Chondrocyte (in vitro differentiated cells): ENCODE data around the gene ARHGEF40. TPM values are rescaled to one million over a fixed set of nuclear protein-coding genes. Genes with fewer than 3 reads are reported as not detected.
A peak's percentile ranks its signal among the peaks of the same experiment; 100 is the strongest.

Source experiments
- DNase-seq: peaks from one replicate; pipeline ENCODE4 v3.0.0; 2021; ENCODE audit warnings: mixed read lengths, low spot score
- H3K27ac Mint-ChIP-seq: one replicate; pipeline ENCODE4 v1.8.0; 2021; ENCODE audit warnings: mild to moderate bottlenecking, moderate library complexity, mixed read lengths; ENCODE audit not compliant: unreplicated experiment
- H3K27me3 Mint-ChIP-seq: 2 replicates; pipeline ENCODE4 v1.8.0; 2021; ENCODE audit warnings: low read depth, mixed read lengths
- H3K36me3 Mint-ChIP-seq: 2 replicates; pipeline ENCODE4 v1.8.0; 2021; ENCODE audit warnings: low read depth, mixed read lengths
- H3K4me1 Mint-ChIP-seq: 2 replicates; pipeline ENCODE4 v1.8.0; 2021; ENCODE audit warnings: low read depth, mild to moderate bottlenecking, mixed read lengths
- H3K4me3 Mint-ChIP-seq: one replicate; pipeline ENCODE4 v1.8.0; 2021; ENCODE audit warnings: mild to moderate bottlenecking, moderate library complexity, mixed read lengths; ENCODE audit not compliant: unreplicated experiment
- H3K9me3 Mint-ChIP-seq: 2 replicates; pipeline ENCODE4 v1.8.0; 2021; ENCODE audit warnings: low read depth, mixed read lengths
- long read RNA-seq: library from polyadenylated mRNA; stranded (forward); transcript quantifications from one replicate; pipeline ENCODE4 v2.0.0, GENCODE V29; 2021
- total RNA-seq: library from RNA; stranded (reverse); gene quantifications from 3 replicates; pipeline ENCODE4 v1.2.1, GENCODE V29; 2021
- TF ChIP-seq, protein P1 (sequence below): fragments of 200-600 bp; sonication (generic); IDR thresholded peaks from 2 replicates; pipeline ENCODE4 v1.5.0; 2021; ENCODE audit warnings: antibody characterized with exemption, mild to moderate bottlenecking, moderate library complexity

The ARHGEF40 gene
- 86.1 to 144 TPM (median 90.4 TPM) in 3 replicates for total RNA-seq
- long read RNA-seq, full-length matches to known transcripts, result 121 of 233 reads
- long read RNA-seq, partial matches to known transcripts, result 57 of 233 reads
- long read RNA-seq, other reads (novel, unspliced or antisense), result 55 of 233 reads

DNA sequence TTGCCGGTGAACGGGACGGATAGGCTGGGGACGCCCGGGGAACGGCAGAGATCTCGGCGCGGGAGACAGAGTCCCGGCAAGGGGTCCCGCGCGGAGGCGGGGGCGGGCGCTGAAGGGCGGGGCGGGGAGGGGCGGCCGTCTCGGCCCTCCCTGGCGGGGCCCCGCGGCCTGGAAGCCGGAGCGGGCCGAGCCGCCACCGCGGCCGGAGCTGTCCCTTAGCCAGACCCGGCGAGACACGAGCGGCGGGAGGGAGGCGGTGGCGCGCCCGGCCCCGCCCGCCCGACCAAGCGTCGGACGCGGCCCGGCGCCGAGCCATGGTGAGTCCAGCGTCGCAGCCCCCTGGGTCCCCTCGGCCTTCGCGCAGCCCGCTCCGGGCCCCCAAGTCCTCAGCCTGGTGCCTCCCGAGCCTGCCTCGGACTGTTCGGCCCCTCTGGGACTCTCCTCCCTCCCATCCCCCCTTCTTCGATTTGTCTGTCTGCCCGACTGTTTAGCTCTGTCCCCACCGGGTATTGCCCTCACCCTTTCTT, at the start of gene ARHGEF40:
TSS of gene ARHGEF40 (plus strand) at position 222 of the 527 bp plus-strand sequence. CDS start at position 315, 93 bp downstream.
- peaks cover 43% of the 10 kb centered on the region for H3K4me1 Mint-ChIP-seq
- no peaks in the 10 kb centered on the region for H3K27me3 Mint-ChIP-seq
- H3K36me3 Mint-ChIP-seq, result peaks cover 12% of the 10 kb centered on the region
- H3K4me3 Mint-ChIP-seq, result peak within 1 kb of the TSS; percentile 90
- TF ChIP-seq, protein P1, sequence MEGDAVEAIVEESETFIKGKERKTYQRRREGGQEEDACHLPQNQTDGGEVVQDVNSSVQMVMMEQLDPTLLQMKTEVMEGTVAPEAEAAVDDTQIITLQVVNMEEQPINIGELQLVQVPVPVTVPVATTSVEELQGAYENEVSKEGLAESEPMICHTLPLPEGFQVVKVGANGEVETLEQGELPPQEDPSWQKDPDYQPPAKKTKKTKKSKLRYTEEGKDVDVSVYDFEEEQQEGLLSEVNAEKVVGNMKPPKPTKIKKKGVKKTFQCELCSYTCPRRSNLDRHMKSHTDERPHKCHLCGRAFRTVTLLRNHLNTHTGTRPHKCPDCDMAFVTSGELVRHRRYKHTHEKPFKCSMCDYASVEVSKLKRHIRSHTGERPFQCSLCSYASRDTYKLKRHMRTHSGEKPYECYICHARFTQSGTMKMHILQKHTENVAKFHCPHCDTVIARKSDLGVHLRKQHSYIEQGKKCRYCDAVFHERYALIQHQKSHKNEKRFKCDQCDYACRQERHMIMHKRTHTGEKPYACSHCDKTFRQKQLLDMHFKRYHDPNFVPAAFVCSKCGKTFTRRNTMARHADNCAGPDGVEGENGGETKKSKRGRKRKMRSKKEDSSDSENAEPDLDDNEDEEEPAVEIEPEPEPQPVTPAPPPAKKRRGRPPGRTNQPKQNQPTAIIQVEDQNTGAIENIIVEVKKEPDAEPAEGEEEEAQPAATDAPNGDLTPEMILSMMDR, result no peak
- no peak for DNase-seq
- H3K9me3 Mint-ChIP-seq, result no peaks in the 10 kb centered on the region
- H3K27ac Mint-ChIP-seq, result peak within 1 kb of the TSS; percentile 98

DNA sequence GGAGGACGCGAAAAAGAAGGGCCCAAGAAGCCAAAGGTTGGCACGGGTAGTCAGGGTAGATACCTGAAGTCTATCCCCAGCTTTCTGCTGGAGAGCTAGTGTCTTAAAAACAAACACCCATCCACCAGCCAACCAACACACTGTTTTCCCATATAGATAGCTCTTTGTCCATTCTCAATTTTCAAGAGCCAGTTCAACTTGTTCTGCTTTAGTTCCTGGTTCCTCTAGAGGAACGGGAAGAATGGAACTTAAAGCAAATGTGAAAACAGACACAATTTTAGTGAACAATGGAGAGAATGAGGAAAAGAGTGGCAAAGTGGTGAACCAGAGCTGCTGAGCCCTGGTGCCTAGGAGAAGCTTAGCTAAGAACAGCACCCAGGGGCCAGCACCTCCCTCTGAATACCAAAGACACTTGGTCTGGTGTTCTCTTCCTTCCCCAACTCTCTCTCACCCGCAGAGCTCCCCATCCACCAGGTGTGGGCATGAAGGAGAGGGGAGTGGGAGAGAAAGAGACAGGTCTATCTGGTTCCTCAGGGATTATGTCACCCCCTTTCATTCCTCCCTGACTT, 49.0 kb upstream of the ARHGEF40 start:
- Mint-ChIP-seq H3K27me3 (peaks cover 10% of the 10 kb centered on the region), H3K4me1 (peaks cover 7% of the 10 kb centered on the region), H3K4me3 (no peak overlapping the region), H3K36me3 (no peaks in the 10 kb centered on the region), H3K27ac (no peak overlapping the region), H3K9me3 (no peaks in the 10 kb centered on the region)
- TF ChIP-seq, protein P1, result no peak
- no peak for DNase-seq

DNA sequence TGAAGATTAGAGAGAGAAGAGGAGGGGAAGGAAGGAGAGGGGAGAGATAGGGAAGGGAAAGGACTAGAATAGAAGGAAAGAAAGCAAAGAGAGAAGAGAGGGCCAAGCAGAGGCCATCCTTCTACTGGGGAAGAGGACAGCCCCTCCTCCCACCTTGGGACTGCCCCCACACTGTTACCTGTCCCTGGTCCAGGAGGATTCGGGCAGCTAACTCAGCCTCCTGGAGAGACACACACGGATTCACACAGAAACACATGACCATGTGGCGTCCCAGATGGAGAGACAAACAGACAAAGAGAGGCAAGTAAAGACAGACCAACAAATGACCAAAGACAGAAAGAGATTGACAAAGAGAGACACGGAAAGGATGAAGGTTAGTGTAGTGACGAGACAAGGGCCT, 47.4 kb upstream of the ARHGEF40 start:
- peaks cover 10% of the 10 kb centered on the region for H3K4me1 Mint-ChIP-seq
- no peaks in the 10 kb centered on the region for H3K36me3 Mint-ChIP-seq
- no peak overlapping the region for H3K27ac Mint-ChIP-seq
- TF ChIP-seq, protein P1, result no peak
- DNase-seq, result no peak
- peaks cover 10% of the 10 kb centered on the region for H3K27me3 Mint-ChIP-seq
- H3K9me3 Mint-ChIP-seq, result no peaks in the 10 kb centered on the region
- H3K4me3 Mint-ChIP-seq, result no peak overlapping the region

DNA sequence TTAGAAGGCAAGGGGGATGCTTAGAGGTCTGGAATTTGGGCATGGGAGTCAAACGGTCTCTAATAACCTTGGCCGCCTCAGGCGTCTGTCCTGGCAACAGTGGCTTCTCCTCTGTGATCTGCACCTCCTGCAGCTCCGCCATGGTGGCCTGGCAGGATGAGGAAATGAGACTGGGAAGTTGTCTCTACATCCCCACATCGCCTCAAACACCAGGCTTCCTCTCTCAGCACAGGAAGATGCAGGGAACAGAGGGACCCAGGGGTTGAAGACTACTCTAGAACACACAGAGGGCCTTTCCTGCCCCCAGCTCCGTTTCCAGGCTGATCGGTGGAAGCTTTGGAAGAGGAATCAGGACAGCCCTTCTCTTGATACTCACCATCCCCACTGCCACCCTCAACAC, 46.9 kb upstream of the ARHGEF40 start:
- H3K27me3 Mint-ChIP-seq, result peaks cover 10% of the 10 kb centered on the region
- DNase-seq, result no peak
- no peaks in the 10 kb centered on the region for H3K36me3 Mint-ChIP-seq
- H3K4me3 Mint-ChIP-seq, result no peak overlapping the region
- peaks cover 10% of the 10 kb centered on the region for H3K4me1 Mint-ChIP-seq
- H3K9me3 Mint-ChIP-seq, result no peaks in the 10 kb centered on the region
- TF ChIP-seq, protein P1, result no peak
- no peak overlapping the region for H3K27ac Mint-ChIP-seq

DNA sequence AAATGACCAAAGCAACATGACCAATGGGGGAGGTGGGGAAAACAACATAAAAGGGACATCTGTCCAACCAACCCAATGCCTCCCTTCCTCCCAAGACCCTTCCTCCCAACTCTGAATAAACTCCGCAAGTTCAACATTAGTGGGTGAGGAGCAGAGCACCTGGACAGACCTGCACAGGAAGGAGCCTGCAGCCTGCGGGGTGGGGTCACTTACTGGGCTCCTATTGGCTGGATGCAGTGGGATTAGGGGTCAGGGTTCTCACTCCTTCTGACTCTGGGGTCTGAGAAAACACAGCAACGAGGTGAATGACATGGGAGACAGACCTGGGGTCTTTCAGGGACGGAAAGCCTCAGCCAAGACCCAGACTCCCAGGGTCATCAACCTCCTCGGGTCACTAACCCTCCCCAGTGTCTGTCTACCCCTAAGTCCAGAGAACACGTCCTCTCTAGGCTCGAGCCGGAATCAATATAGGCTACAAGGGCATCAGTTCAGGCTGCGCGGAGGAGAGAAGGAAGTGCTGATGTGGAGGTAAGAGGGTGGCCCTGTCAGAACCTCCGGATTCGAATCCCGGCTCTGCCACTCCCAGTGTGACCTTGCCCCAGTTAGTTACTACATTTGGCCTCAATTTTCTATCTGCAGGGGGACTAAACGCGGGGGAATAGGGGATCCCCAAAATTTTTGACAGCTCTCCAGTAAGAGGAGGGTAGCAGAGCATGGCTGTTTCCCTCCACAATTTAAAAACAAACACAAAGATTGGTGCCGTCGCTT, 46.1 kb upstream of the ARHGEF40 start:
- Mint-ChIP-seq H3K4me1 (peaks cover 10% of the 10 kb centered on the region), H3K27me3 (peaks cover 10% of the 10 kb centered on the region), H3K9me3 (no peaks in the 10 kb centered on the region), H3K27ac (no peak overlapping the region), H3K36me3 (no peaks in the 10 kb centered on the region), H3K4me3 (peak overlapping the region; percentile 66)
- TF ChIP-seq, protein P1, result no peak
- no peak for DNase-seq
